DMS114 treated with DMSO at 0.1 percent for 48 hours (cell line): ENCODE measurements around the gene TUBB4B.

ENCODE experiments used
- DNase-seq: peaks from one replicate; lab custom pipeline; 2025; ENCODE audit not compliant: unreplicated experiment; lab: John Stamatoyannopoulos, UW

Gene TUBB4B

DNA sequence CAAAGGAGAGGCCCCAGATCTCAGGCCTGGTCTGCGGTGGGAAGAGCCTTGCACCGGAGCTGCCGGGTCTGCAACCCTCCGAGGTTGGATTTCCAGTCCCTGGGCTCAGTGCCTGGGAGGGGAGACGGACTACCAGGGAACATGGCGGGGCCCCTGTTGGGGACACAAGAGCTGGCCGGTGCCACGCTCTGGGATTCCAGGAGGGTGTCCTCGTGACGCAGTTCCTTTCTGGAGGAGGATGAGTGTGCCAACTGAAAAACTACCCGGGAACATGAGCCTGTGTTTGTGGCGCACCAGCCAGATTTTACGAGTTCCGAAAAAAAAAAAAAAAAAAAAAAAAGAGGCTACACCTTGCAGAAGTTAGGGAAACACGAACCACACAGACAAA, 52.0 kb downstream of the TUBB4B start:
- DNase-seq: no peak
